Measurements from ENCODE around the gene ATP1A1.

Gene ATP1A1

DNA sequence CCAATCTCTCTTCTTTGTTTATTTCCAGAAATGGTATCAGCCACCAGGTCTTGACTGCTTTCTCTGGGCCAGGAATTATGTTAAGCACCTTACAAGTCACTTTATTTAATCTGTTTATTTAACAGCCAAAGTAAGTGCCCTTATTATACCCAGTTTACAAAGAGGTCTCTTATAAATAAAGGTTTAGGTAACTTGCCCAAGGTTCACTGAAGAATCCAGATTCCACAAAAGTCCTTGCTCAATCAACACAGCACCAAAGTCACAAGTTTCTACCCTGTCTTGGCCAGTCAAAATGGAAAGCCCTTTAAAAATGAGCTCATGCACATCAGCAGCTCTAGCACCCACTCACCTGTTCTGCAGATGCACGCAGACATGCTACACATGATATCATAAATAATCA is 28.0 kb upstream of the ATP1A1 start:
- no peak for DNase-seq

DNA sequence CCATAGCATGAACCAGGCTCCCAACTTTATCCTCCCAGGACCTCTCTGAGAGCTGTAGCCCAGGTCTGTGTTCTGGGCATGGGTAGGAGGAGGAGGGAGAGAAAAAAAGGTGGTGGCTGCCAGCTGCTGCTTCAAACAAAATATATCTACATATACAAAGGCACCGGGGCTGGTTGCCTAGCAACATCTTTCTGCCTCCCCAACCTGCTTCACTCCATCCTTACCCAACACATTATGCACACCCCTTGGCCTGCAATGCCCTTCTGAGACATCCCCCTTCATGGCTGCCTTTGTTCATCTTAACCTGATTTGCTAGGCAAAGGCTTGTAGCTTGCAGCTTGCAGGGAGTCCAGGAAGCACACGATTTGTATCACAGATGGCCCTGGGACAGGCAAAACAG is 27.2 kb upstream of the ATP1A1 start:
- DNase-seq, result no peak

DNA sequence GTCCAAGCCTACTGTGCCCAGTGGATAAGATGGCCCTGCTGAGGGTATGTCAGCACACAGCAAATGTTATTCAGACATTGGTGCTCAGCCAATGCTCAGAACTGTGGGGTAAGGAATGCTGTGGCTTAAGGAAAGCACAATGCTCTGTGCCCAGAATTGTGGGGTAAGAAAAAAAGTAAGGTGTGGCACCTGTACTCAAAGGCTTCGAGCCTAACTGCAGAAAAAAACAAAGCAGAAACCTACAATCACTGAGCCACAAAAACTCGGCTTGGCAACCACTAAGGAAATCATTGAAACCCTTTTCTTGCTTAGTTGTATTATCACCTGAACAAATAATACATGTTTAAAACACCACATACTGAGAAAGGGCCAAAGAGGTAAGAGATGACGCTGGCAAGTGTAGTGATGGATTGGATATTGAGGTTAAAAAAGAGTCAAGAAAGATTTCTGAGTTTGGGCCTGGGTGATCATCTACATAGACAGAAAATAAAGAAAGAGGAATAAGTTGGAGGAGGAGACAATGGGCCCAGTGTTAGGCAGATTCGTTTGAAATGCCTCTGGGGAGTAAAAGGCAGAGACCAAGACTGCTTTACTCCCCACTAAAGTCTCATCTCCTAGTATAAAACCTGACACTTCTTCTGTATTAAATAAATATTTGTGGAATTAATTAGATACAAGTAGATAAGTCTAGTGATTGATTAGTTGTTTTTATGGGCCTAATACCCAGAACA is 25.9 kb upstream of the ATP1A1 start:
- no peak for DNase-seq

DNA sequence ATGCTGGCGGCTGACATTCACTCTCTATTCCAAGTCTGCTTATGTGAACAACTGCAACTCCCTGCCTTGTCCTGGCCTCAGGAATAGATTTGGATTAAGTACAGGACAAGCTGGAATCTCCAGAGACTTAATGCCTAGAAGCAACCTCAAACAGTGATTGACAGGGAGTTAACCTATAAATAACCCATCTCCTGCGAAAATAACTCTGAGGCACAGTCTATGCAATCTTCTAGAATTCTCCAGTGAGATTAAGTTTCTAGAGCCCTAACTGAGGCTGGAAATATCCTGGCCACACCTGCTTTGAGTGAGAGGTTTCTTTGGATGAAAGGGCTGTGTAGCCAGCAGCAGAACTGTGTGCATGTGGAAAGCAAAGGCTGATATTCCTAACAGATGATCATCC is 25.3 kb upstream of the ATP1A1 start:
- DNase-seq, result no peak

DNA sequence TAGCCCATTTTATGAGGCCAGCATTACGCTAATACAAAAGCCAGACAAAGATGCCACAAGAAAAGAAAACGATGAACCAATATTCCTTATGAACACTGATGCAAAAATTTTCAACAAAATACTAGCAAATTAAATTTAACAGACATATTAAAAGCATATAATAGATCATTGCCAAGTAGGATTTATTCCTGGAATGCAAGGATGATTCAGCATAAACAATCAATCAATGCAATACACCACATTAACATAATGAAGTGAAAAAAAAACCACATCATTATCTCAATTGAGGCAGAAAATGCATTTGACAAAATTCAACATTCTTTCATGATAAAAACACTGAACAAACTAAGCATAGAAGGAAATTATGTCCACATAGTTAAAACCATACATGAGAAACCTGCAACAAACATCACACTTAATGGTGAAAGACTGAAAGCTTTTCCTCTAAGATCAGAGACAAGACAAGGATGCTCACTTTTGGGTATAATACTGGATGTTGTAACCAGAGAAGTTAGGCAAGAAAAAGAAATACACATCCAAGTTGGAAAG is 22.9 kb upstream of the ATP1A1 start:
- DNase-seq, result no peak

DNA sequence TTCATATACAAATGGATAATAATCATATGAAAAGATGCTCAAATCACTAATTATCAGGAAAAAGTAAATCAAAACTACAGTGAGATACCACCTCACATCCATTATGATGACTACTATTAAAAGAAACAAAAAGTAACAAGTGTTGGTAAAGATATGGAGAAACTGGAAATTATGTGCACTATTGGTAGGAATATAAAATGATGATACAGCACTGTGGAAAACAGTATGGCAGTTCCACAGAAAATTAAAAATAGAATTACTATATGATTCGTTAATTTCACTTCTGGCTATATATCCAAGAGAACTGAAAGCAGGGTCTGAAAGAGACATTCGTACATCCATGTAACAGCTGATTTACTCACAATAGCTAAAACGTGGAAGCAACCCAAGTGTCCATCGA is 21.1 kb upstream of the ATP1A1 start:
- DNase-seq, result no peak

DNA sequence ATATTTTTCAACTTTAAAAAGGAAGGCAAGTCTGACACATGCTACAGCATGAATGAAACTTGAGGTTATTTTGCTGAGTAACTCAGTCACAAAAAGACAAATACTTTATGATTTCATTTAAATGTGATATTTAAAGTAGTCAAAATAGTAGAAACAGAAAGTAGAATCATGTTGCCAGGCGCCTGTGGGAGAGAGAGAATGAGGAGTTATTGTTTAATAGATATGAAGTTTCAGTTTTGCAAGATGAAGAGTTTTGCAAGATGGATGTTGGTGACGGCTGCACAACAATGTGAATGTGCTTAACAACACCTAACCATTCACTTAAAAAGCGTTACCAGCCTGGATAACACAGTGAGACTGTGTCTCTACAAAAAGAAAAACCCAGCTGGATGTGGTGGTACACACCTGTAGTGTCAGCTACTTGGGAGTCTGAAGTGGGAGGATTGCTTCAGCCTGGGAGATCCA is 20.7 kb upstream of the ATP1A1 start:
- DNase-seq, result no peak

DNA sequence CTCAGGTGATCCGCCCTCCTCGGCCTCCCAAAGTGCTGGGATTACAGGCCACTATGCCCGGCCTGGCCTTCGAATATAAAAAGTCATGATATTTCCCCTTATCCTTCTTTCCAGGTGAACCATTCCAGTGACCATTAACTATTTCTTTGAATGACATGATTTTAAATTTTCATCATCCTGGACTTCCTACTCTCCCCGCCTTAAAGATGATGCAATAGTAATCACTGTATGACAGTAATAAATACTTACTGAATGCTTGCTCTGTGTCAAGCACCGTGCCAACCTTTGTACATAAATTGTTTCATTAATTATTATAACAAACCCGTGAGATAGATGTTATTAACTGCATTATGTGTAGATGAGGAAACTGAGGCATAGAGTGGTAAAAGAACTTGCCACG is 19.9 kb upstream of the ATP1A1 start:
- no peak for DNase-seq

DNA sequence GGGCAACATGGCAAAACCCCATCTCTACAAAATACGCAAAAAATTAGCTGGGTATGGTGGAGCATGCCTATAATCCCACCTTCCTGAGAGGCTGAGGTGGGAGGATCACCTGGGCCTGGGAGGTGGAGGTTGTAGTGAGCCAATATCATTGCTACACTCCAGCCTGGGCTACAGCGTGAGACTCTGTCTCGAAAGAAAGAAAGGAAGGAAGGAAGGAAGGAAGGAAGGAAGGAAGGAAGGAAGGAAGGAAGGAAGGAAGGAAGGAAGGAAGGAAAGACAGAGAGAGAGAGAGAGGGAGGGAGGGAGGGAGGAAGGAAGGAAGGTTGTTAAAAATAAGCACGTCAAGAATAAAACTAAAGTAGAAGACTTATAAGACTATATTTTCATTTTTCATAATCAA is 17.0 kb upstream of the ATP1A1 start:
- no peak for DNase-seq

DNA sequence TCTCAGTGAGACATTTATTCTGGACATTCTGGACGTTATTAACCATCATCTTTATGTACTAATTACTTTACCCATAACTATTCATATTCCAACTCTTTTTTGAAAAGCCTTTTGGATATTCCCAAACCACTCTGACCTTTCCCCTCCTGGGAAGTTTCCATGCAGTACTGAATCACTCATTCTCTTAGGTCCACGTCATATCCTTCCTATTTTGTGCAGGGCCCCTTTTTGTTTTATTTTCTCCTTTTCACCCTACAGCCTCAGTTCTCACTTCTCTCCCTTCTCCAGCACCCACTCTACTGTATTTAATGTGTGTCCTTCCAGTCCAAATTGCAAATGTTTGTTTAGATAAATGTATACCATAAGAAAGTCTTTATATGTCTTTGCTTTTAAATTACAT is 16.4 kb upstream of the ATP1A1 start:
- DNase-seq, result no peak

DNA sequence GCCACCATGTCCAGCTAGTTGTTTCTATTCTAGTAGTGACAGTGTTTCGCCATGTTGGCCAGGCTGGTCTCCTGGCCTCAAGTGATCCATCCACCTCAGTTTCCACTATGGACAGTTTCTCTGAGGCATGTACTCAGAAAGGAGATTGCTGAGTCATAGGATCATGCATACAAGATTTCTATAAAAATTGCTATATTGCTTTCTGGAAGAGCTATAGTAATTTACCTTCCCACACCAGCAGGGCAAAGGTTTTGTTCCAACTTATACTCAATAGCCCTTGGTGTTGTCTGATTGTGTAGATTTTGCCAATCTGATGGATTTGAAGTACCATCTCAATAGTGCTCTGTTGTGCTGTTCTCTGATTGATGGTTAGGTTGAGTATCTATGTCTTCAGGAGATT is 15.6 kb upstream of the ATP1A1 start:
- no peak for DNase-seq

DNA sequence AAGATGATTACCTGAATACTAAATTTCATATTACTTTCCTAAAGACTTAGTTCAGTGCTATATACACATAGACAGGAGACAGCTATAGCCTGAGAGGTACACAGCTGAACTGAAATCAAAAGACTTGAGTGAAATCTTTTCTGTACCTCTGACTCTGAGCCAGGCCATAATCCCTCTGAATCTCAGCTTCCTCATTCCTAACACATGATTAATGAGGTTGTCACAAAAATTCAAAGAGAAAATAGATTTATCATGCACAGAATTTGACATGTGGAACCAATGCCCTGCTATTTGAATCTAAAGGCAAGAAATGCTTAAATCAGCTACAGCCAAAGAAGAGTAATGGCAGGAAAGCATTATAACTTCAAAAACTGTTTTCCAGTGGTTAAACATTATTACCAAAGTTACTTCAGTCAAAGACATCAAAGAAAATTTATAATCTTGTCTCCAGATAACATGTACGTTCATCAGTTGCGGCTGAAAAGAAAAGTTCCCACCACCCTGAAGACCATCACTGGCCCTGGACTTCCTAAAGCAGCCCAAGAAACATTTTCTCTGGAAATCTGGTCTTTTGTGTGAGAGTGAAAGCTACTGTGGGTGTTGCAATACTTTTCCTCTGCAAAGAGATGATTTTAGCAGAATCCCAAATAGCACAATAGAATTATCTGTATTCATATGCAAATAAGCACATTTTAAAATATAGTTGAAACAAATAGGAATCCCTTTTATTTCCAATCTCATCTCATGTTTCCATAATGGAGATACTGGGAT is 13.8 kb upstream of the ATP1A1 start:
- DNase-seq, result peak; percentile 45

DNA sequence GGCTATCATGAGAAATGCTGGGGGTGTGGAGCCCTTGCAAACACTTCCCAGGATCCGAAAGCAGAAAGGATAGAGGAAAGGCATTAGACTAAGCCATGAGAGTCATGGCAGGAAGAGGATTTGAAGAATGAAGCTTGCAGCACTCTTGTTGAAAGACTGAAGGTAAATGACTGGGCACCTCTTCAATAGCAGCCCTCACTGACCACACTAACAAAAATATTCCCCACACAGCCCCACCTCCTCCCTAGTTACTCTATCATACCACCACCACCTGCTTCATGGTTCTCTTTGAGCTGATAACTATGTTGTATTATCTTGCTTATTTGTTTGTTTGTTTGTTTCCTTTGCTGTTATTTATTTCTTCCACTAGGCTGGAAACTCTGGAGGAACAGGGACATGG is 13.2 kb upstream of the ATP1A1 start:
- no peak for DNase-seq

DNA sequence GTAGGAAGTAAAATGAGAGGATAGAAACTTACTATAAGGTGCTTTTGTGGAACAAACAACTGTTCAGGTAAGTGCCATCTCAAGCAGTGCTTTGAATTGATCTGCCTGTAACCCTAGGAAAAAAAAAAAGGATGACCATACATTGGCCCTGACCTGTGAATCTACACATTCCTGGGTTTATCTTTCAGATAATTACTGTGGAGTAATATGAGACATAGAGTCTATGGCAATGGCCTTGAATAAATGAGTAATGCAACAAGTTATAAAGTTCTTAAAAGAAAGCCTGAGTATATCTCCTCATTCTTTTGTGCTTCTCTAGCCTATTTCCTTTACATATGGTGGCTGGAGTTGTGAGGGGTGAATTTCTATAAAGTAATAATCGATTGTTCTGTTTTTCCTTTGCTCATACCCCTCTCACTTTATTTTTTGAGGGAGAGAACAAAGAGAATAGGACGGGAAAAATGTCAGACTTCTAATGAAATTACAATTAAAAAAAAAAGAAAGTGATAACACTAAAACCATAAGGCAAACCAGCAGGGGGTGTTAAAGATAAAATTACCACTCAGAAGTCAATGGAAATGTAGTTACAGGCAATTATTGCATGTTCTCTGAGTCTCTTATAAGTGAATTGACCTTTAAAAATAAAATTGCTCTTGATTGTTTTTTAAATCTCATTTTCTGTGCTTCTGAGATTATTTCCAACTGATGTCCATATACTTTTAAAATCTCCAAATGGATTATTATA is 12.4 kb upstream of the ATP1A1 start:
- DNase-seq, result no peak

DNA sequence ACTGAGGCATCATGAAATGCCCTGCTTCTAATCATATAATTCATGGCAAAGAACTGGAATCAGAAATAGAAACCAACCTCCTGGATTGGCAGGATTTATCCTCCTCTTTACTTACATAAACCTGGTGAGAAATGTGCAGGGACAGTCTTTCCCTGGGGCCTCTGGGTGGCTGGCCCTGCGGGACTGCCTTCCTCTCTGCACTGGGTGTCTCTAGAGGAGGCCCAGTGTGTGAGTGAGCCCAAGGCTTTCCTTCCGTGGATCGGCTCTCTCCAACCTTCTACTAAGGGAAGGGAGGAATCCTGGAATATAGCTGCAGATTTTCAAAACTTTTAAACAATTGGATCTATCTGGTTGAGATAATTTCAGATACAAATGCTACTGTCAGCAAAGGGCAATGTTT is 11.4 kb upstream of the ATP1A1 start:
- DNase-seq, result no peak

DNA sequence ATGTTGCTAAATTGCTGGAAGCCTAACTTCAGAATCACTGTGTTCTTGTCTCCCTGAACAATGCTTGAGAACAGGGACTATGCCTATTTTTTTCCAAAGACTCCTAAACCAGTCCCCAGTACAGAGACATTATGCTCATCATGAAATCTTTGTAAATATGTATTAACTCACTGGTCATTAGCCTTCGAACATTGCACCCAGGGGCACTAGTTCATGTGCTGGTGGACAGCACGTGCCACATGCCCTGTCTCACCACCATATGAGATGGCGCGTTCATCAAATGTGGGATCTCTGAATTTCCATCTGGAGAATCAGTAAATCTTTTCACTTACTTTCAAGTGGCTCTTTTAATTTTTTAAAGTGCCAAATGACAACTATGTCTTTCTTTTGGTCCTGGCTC is 11.0 kb upstream of the ATP1A1 start:
- no peak for DNase-seq

DNA sequence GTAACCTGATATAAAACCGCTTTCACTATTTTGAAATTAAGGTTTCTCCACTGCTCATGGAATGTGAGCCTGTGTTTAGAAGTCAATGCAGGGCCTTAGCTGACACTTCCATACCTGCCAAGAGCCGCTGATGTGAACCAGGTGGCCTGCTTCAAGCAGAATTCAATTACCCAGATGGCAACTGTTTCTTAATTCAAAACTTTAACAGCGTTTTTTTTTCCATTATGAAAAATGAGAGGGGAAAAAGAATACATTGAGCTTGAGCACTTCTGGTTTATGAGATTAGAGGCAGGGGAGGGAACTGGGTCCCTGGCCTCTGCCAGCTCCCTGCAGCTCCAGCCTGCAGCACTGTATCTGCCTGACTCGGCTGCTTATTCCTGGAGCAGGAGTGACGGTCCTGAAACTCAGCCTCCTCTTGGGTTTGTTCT is 7.7 kb upstream of the ATP1A1 start:
- DNase-seq, result no peak

DNA sequence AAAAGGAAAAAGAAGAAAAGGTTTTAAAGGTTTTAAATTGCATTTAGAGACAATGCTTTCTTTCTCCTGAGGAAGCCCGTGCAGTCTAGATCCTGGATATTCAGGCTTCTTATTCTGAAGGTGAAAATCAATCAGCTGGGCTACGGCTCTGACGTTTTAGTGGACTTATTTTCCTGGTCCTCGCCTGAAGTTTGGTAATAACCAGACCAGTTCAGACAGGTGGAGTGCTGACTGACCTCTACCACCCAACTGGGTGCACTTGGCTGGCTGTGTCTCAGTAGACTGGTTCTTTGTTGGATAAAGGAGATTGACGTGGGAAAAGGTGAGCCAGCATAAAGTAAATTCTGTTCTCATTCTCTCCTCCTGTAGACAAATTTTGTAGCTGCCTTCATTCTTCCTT is 7.2 kb upstream of the ATP1A1 start:
- DNase-seq, result no peak

DNA sequence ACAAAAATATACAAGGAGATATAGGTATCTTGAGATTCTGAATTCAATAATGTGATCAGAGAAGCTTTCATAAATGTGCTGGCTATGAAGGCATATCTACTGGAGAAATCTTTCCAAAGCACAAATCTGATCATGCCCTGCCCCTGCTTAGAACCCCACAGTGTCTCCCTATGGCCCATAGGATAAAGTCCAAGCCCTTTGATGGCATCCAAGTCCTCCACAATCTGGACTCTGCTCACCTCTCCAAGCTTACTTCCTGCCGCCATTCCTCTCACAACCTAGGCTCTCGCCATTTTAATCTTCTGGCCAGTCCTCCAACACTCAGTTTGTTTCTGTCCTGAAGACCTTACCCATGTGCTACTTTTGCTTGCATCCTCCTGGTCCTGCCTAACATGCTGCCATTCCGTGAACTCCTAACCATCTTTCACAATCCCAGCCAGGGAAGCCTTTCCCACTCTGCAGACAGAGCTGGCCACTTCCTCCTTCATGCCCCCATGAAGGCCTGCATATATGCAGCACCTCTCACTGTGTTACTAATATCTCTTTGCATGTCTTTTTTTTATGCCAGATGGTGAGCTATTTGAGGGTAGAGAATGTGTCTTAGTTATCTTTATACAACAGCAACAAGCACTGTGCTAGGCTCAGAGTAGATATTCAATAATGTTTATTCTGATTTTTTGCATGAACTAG is 5.6 kb upstream of the ATP1A1 start:
- DNase-seq, result no peak

DNA sequence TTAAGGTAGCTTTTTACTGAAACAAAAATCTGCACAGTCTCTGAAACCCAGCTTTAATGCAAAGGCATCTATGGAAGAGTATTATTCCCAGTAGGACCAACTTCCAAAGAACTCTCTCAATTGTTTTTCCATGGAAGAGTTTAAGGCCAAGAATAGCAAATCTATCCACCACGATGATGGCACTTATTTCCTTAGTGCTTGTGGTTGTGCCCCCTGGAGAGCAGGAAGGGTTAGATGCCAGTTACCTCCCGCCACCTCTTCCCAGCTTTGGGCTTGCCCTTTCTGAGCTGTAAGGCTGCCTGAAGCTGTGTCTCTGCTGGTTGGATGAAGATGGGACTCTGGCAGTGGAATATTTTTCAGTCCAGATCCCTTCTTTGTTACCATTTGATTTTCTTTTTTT is 4.8 kb upstream of the ATP1A1 start:
- DNase-seq, result no peak

DNA sequence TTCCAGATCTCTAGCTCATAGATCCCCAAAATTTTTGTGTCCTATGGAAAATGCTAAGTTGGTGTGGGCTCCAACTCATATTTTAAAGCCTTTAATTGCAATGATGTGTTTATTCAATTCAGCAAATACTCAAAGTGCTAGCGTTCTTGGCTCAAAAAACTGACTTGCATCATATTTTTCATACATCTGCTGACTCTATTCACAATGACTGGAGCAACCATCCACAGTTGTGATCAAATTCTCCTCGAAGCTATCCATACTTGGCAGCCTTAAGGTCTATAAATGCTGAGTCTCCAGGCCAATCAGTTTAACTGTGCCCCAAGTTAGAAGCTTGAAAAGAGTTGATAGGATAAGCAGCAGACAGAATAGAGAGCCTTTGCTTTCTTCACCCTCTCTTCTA is 2.9 kb upstream of the ATP1A1 start:
- DNase-seq, result no peak

DNA sequence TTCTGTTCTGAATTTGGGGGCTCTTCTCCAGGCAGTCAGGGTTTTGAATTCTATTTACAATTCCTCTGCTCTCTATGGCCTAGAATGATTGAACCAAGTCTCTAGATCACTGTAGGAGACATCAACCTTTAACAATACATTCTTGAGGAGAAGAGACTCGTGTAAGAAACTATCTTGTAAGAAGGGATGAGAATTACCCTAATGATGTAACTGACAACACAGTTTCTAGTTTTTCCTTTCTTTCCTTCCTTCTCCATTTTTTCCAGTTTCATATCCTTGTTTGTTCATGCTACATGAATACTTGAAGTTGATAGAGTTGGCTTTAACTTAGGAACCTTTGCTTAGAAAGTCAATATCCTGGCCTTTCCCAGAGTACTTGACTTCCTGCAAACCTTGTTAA is 1.3 kb upstream of the ATP1A1 start:
- no peak for DNase-seq

DNA sequence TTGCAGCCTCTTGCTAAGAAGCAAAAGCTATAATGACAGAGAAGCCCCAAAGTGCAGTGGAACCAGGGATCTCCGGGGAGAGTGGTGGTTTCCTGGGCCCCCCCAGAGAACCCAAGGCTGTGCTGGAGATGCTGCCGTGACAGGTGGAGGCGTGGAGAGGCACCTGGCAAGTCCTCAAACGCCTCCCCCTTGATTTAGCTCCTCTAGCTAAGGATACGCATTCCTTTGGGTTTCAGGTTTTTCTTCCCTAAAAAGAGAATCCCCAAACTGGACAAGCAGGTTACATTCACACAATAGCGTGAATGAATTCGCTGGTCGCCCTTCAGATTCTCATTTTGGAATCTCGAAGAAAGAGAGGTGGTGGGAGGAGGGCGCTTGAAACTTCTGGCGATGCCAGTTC is 853 bp upstream of the ATP1A1 start:
- no peak for DNase-seq
